HG03064 (cell line): ENCODE results near the gene STAT5B.

Experiments used
- ATAC-seq: cut with Tn5 transposase; IDR thresholded peaks from one replicate; pipeline ENCODE4 v1.9.1; 2021; ENCODE audit warnings: low read depth; ENCODE audit not compliant: unreplicated experiment

Gene STAT5B

DNA sequence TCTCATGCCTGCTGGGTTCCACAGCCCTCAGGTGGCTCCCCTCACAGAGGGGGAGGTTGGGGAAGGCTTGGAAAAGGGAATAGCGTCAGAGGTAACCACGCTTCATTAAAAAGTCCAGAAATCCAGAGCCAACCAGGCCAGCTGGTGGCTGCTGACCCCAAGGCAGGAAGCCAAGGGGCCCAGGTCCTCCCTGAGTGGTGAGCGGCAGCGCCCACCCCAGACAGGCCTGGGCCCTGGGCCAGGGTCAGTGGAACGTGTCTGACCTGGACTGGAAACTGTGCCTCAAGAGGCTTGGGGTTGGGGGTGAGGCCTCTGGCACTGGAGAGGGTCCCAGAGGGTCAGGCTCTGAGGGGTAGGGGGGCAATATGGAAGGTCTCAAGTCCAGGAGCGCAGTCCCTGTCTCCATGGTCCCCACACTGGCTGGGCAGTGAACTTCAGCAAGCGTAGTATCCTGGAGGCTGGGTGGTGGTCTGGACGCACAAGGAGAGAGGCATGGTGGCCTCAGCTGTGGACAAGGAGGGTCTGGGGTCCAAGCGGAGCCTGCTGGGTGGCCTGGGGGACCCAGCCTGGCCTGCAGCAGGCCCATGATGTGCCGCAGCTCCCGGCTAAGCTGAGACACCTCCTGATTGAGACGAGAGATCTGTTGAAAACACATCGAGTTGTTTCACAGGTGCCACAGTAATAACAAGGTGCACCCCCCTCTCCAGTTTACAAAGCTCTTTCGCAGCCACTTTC, 116.2 kb downstream of the STAT5B start:
- no peak for ATAC-seq

- no peak for ATAC-seq
Observed at GRCh38 chr17:42155614-42156045, 120.6 kb downstream of the STAT5B start.

- ATAC-seq: no peak
Observed at GRCh38 chr17:42153919-42154742, 122.1 kb downstream of the STAT5B start.
